ENCODE data around the gene MRPL14. TPM values are rescaled to one million over a fixed set of nuclear protein-coding genes. Genes with fewer than 3 reads are reported as not detected.
A peak's percentile ranks its signal among the peaks of the same experiment; 100 is the strongest.

MRPL14 gene
- total and polyA plus RNA-seq, 2 of the 8 experiments (the other 6 are each of a cell fraction or from before 2014, with no cell fraction given), result 82.0 to 97.1 TPM

GRCh38 chr6:44122801-44123200 is 4.5 kb downstream of the MRPL14 start:
- no peak overlapping the region for H2BK15ac ChIP-seq (ENCODE audit: low read length)
- H4K8ac ChIP-seq (ENCODE audit: extremely low read depth, insufficient read depth, low read length), result no peak overlapping the region
- no peak overlapping the region for H3K14ac ChIP-seq (ENCODE audit: insufficient read length)
- CTCF ChIA-PET (ENCODE audit: partially characterized antibody), result interaction anchor here (0.7 to 22.5 kb wide), 5 partner anchors 10 to 111 kb away, joined by 3 to 255 read pairs (median 6); no protein-coding TSS in a partner anchor
- no peak overlapping the region for H2BK120ac ChIP-seq (replicated peaks; ENCODE audit: low read depth, low read length)
- no peak overlapping the region for H3K56ac ChIP-seq (replicated peaks; ENCODE audit: insufficient read length, low read depth, low read length)
- H3K9ac ChIP-seq (replicated peaks in 1 of 4; ENCODE audit: extremely low read depth in 1 of 4, low read depth in 3 of 4, low read length in 3 of 4), result no peak overlapping the region
- no peak overlapping the region for H3K18ac ChIP-seq (ENCODE audit: extremely low read depth, low read length)
- H3K23ac ChIP-seq (ENCODE audit: insufficient read length), result no peak overlapping the region
- DNase-seq (ENCODE audit: low read depth in 1 of 2, low spot score in 2 of 2) (no peak), FAIRE-seq (no peak)
- H3K27me3 ChIP-seq (replicated peaks in 1 of 4; ENCODE audit: control insufficient read depth in 3 of 4, extremely low read depth in 1 of 4, insufficient read depth in 3 of 4, low read length in 3 of 4), result no peaks in the 10 kb centered on the region
- no peak overlapping the region for H3K4ac ChIP-seq (replicated peaks; ENCODE audit: insufficient read length, low read depth, low read length)
- H2AFZ ChIP-seq (ENCODE audit: low read length), result no peak overlapping the region
- peaks cover 7% of the 10 kb centered on the region for H3K23me2 ChIP-seq (ENCODE audit: low read depth, low read length)
- H4K91ac ChIP-seq (replicated peaks; ENCODE audit: insufficient read length, low read length), result no peak overlapping the region
- peak overlapping the region; percentile 17 to 25; a peak in 2 of 4 replicates for H3K4me2 ChIP-seq (ENCODE audit: insufficient read depth in 1 of 2, low read depth in 2 of 2, low read length in 2 of 2)
- H3K9me3 ChIP-seq (ENCODE audit: insufficient read depth in 2 of 2, low read depth in 1 of 2, low read length in 1 of 2), result no peaks in the 10 kb centered on the region
- no peak overlapping the region for H2BK20ac ChIP-seq (ENCODE audit: low read length)
- H3K36me3 ChIP-seq (ENCODE audit: control insufficient read depth in 2 of 4, insufficient read depth in 4 of 4, low read length in 3 of 4), result 0 out of 8 replicates have a peak, but pooled peaks cover 0 to 2% (median 0%) of the 10 kb centered on the region in 4 experiments
- TF ChIP-seq SRF (IDR thresholded peaks at IDR 0.05; ENCODE audit: low read depth, low read length) (no peak), CTCF (IDR thresholded peaks at IDR 0.05; ENCODE audit: control extremely low read depth in 1 of 3, insufficient read depth in 1 of 3, low read depth in 1 of 3, low read length in 3 of 3) (no peak), CBX5 (IDR thresholded peaks at IDR 0.05; ENCODE audit: low read depth, low read length) (no peak), TBP (IDR thresholded peaks at IDR 0.05; ENCODE audit: low read depth, low read length) (no peak), JUND (IDR thresholded peaks at IDR 0.05; ENCODE audit: low read length) (no peak), TAF7 (optimal IDR thresholded peaks at IDR 0.05; ENCODE audit: borderline replicate concordance, low read depth, low read length) (no peak), CREB1 (IDR thresholded peaks at IDR 0.05) (no peak)
- peaks cover 64 to 92% of the 10 kb centered on the region in 2 experiments for H3K79me2 ChIP-seq (ENCODE audit: control insufficient read depth in 1 of 2, insufficient read depth in 2 of 2, low read length in 2 of 2)
- H4K5ac ChIP-seq (ENCODE audit: insufficient read length, low read depth, low read length), result no peak overlapping the region
- POLR2A ChIA-PET (ENCODE audit: partially characterized antibody), result interaction anchor here (0.9 to 2.2 kb wide), 5 partner anchors 9 to 131 kb away, joined by 3 to 5 read pairs (median 4); no protein-coding TSS in a partner anchor
- no peak overlapping the region for H3K27ac ChIP-seq (ENCODE audit: low read depth, low read length)
- WGBS, 2 experiments (ENCODE audit: extremely low coverage in 1 of 2, insufficient coverage in 1 of 2, insufficient read length in 1 of 2, insufficient replicate concordance in 2 of 2, low coverage in 1 of 2, low lambda C conversion rate in 2 of 2, missing lambda C conversion rate in 1 of 2), result 100% methylated on average over 1 of the region's 1 CpG; no CpG with 5 or more reads in 1 of the 2 experiments
- no peak overlapping the region for H3K4me3 ChIP-seq (ENCODE audit: extremely low read depth in 1 of 4, insufficient read depth in 2 of 4, low read depth in 3 of 4, low read length in 4 of 4)
- H2BK12ac ChIP-seq (ENCODE audit: low read depth, low read length), result no peak overlapping the region
- H3K4me1 ChIP-seq (replicated peaks in 1 of 4; ENCODE audit: control insufficient read depth in 3 of 4, insufficient read depth in 4 of 4, low read length in 3 of 4), result peaks cover 1 to 20% (median 11%) of the 10 kb centered on the region in 4 experiments
- H2AK5ac ChIP-seq (ENCODE audit: low read depth, low read length), result no peak overlapping the region
- H3K79me1 ChIP-seq (ENCODE audit: low read depth, low read length), result peaks cover 18% of the 10 kb centered on the region
- H4K20me1 ChIP-seq (replicated peaks in 1 of 2; ENCODE audit: control insufficient read depth in 1 of 2, insufficient read depth in 2 of 2, low read length in 2 of 2), result peaks cover 21 to 28% of the 10 kb centered on the region in 2 experiments
- no peak overlapping the region for H2BK5ac ChIP-seq (ENCODE audit: low read depth, low read length)
